Measurements from ENCODE around the gene INPP5A.
"Not testable (repeated sequence)": the region's sequence is repeated elsewhere in the genome, so short reads cannot be mapped to it uniquely, and the experiment has no call there.

The INPP5A gene

GRCh38 chr10:132665946-132666704 is 128.5 kb downstream of the INPP5A start:
- DNase-seq = no peak

- DNase-seq = no peak
These were observed 129.2 kb downstream of the INPP5A start for GRCh38 chr10:132666705-132667341.

DNA sequence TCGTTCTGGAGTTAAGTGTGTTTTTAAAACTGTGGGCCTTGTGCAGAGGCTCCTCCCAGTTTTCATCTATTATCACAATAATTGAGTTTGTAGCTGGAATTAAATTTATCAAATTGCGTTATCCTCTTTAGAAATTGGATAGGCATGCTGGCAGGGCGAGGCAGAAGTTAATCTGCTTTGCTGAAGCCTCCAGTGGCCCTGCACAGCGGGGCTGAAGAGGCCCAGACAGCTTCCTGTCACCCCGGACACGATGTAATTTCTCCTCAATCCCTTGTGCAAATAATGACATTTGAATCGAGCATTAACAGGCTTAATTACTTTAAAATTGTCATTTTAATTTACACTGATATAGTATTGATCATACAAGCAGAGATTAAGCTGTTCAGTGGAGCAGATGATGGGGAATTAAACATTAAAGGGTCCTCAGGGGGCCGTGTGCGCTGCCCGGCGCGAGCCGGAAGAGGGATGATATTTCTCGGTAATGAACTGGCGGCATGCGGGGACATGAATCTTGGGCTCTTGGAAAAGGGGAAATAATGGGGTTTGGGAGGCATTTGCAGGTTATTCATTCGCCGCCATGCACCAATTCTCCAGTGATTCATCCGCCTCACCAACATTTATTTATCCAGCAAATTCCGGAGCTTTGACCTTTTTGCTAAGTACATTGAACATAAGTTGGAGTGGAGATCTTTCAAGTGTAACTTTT is 129.9 kb downstream of the INPP5A start:
- peak; percentile 34 for DNase-seq

GRCh38 chr10:132668048-132668394 is 130.4 kb downstream of the INPP5A start:
- no peak for DNase-seq

- DNase-seq = no peak
These were observed 131.7 kb downstream of the INPP5A start for GRCh38 chr10:132669208-132669861.

DNA sequence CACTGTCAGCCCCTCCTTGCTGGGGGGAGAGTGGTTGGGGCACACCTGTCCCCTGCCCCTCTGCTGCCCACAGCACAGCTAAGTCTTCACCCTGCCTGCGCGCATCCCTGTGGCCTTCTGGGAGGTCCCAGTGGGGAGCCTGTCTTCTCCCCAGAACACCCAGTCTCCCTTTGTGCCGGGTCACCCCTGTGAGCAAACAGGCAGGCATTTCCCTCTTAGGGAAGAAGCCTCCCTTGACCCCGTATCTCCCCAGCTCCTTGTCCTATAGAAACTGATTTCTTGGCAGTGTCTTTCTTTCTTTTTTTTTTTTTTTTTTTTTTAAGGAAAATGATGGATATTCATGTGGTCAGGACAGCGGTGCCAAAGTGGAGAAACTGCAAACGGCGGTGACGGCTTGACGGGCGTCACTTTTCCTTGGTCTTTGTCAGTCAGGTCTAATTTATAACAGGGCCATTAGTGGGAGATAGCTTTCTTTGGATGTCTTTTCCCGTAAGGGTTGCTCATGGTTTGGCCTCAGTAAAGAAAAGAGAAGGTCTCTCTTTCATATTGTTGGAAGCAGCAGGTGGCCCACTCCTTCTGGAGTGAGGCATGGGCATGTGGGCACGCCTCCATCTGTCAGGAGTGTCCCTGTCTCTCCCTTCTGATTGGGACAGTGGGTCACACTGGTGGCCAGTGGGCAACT is 133.1 kb downstream of the INPP5A start:
- no peak for DNase-seq

GRCh38 chr10:132671228-132672154 is 133.9 kb downstream of the INPP5A start:
- no peak for DNase-seq

- not testable (repeated sequence) for DNase-seq
These were observed 136.2 kb downstream of the INPP5A start for GRCh38 chr10:132673746-132674145.

DNA sequence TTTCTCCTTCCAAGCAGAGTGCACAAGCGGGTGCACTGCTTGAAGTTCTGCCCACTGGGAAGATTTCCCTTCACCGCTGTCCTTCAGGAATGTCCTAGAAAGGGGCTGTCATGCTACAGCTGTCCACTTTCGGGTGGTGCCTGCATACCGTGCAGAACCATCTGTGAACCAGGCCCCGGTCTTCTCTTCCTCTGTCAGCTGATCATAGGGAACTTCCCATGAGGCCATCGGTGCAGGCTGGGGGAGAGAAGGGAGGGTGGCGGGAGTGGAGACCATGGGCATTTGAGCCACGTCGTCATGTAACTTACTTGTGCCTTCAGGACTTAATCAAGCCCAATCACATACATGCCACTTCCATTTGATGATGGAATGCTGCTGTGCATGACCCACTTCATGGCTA is 136.7 kb downstream of the INPP5A start:
- no peak for DNase-seq

- DNase-seq = no peak
These were observed 137.6 kb downstream of the INPP5A start for GRCh38 chr10:132675031-132675740.

GRCh38 chr10:132676193-132676891 is 138.8 kb downstream of the INPP5A start:
- no peak for DNase-seq

DNA sequence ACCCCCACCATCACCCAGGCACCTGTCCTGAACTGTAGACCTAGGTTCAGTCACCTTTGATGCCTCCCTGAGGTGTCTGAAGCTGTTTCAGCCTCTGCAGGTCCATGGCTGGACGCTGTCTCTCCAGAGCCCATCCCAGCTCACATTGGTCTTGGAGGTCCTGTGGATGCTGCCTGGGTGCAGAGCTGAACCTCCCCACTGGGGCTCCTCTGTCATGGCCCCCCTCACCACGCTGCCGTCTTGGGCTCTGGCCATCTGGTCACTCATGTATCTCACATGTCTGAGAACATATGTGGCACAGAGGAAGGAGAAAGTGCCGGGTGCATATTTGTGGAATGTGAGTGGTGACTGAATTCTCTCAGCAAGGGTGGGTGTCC is 139.5 kb downstream of the INPP5A start:
- DNase-seq = no peak

DNA sequence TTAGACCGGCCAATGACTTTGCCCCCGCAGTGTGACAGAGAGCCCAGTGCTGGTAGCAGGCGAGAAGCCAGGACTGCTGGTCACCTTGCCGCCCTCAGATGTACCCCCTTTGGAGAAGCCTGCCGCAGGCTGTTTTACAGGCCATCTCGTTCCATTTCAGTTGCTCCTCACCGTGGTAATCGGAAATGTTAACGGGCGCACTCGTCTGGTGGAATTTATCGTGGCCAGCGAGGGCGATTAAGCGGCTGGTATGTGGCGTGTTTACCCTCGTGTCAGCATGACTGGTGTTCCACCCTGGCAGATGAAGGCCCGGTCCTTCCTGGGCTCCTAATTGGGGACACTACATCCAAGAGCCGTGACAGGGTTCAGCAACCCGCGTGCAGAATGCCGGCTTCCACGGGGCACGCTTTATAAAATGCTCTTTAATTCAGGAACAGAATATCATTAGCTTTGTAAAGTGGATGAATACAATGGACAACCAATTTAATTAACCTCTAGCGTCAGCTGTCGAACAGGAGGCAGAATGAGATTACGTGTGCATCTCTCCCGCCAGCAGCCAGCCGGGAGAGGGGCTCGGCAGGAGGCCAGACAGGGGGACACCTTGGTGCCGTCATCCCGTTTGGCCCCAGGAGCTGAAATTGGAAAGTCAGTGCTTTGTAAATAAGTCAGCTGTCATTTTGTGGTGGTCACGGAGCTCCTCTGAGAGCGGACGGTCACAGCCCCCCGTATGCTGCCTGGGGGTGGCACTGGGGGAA is 140.1 kb downstream of the INPP5A start:
- DNase-seq = no peak

- DNase-seq = no peak
These were observed 141.0 kb downstream of the INPP5A start for GRCh38 chr10:132678436-132679216.

DNA sequence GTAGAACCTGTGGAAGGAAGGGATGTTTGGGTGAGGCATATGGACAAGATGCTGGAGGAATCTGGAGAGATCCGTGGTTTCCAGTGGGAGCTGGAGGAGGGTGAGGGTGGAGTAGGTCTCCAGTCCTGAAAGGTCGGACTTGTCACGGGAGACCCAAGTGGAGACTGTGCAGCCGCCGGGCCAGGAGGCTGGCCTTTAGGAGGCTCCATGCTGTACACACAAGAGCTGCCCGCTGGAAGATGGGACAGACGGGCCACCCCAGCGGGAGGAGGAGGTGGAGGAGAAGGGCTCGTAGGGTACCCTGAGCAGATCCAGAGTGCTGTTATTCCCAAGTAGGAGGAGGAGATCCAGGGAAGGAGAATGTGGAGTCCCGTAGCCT is 141.6 kb downstream of the INPP5A start:
- DNase-seq = no peak

GRCh38 chr10:132679640-132680039 is 142.1 kb downstream of the INPP5A start:
- DNase-seq = no peak

- not testable (repeated sequence) for DNase-seq
These were observed 143.2 kb downstream of the INPP5A start for GRCh38 chr10:132680741-132681140.

DNA sequence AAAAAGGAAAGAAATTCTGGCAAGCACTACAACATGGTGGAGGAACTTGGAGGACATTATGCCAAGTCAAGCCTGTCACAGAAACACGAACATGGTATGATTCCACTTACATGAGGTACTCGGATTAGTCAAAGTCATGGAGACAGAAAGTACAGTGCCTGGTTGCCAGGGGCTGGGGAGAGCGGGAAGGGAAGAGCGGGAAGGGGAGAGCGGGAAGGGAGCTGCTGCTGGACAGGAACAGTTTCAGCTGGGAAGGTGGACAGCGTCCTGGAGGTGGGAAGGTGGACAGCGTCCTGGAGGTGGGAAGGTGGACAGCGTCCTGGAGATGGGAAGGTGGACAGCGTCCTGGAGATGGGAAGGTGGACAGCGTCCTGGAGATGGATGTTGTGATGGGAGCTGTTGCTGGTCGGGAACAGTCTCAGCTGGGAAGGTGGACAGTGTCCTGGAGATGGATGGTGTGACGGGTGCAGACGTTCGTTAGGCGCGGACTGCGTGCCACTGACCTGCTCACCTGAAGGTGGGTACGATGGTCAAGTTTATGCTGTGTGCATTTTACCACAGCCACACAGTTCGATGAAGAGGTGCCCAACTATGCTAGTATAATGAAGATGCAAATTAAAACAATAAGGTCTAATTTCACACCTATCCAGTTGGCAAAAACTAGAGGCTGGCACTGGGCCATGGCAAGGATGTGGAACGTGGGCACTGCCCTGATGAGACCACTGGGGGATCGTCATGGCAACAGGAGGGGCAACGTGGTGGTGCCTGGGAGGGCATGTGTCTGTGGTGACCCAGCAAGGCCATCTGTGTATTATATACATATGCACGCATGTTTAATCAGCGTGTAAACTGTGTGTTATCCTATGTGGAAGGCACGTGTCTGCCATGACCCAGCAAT is 144.5 kb downstream of the INPP5A start:
- no peak for DNase-seq

Data from NCI-H146 (cell line).